T-helper 22 cell (primary cell): ENCODE measurements around the gene CNTNAP1.

ENCODE experiments used
- DNase-seq: peaks from one replicate; pipeline ENCODE4 v3.0.0-alpha.2; 2020; ENCODE audit warnings: low read depth

Gene CNTNAP1

DNA sequence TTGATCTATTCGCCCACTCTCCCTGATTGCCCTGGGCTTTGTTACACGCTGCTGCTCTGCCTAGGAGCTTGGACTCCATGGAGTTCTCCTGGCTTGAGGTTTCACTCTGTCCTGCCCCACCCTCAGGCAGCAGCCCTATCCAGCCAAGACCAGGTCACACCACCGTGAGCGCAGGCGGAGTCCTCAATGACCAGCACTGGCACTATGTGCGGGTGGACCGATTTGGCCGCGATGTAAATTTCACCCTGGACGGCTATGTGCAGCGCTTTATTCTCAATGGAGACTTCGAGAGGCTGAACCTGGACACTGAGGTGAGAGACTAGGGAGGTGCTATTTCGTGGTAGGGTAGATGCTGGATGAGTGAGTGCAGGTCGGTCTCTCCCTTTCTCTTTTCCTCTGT, 3.5 kb downstream of the CNTNAP1 start:
- no peak for DNase-seq

- no peak for DNase-seq
Observed at GRCh38 chr17:42686520-42687128, 4.3 kb downstream of the CNTNAP1 start.

DNA sequence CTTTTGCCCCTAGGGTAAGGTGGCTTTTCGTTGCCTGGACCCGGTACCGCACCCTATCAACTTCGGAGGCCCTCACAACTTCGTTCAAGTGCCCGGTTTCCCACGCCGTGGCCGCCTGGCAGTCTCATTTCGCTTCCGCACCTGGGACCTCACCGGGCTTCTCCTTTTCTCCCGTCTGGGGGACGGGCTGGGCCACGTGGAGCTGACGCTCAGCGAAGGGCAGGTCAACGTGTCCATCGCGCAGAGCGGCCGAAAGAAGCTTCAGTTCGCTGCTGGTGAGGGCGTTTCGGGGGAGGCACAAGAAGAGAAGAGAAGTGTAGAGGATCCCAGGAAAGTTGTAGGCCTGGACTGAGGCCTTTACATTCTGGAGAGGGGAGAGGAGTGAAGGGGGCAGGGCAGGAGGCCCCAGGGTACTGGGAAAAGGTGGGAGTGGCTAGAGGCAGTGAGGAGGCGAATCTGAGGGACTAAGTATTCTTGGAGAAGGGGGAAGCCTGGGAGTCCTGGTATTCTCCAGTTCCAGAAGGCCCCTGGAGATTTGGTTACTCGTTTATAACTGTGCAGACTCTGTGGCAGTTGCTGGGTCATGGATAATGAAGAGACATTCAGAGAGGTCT, 5.5 kb downstream of the CNTNAP1 start:
- DNase-seq = no peak

- DNase-seq = no peak
Observed at GRCh38 chr17:42690596-42690995, 8.3 kb downstream of the CNTNAP1 start.

- no peak for DNase-seq
Observed at GRCh38 chr17:42691021-42691545, 8.8 kb downstream of the CNTNAP1 start.

DNA sequence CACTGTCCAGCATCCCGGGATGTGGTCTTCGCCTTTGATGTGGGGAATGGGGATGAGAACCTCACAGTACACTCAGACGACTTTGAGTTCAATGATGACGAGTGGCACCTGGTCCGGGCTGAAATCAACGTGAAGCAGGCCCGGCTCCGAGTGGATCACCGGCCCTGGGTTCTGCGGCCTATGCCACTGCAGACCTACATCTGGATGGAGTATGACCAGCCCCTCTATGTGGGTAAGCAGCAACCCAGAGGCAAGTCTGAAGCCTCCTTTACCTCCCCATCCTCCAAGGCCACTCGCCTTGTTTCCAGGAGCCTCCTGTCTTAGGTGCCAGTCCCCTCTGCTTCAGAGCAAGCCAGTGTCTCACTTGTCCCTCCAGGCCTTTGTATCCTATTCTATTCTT, 10.2 kb downstream of the CNTNAP1 start:
- no peak for DNase-seq

GRCh38 chr17:42694524-42694923, 12.2 kb downstream of the CNTNAP1 start:
- no peak for DNase-seq

DNA sequence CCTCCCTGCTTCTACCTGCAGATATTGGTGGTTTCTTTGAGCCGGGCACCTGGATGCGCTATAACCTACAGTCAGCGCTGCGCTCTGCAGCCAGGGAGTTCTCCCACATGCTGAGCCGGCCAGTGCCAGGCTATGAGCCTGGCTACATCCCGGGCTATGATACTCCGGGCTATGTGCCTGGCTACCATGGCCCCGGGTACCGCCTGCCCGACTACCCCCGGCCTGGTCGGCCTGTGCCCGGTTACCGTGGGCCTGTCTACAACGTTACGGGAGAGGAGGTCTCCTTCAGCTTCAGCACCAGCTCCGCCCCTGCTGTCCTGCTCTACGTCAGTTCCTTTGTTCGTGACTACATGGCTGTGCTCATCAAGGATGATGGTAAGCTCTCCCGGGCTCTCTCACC, 13.2 kb downstream of the CNTNAP1 start:
- DNase-seq = no peak

DNA sequence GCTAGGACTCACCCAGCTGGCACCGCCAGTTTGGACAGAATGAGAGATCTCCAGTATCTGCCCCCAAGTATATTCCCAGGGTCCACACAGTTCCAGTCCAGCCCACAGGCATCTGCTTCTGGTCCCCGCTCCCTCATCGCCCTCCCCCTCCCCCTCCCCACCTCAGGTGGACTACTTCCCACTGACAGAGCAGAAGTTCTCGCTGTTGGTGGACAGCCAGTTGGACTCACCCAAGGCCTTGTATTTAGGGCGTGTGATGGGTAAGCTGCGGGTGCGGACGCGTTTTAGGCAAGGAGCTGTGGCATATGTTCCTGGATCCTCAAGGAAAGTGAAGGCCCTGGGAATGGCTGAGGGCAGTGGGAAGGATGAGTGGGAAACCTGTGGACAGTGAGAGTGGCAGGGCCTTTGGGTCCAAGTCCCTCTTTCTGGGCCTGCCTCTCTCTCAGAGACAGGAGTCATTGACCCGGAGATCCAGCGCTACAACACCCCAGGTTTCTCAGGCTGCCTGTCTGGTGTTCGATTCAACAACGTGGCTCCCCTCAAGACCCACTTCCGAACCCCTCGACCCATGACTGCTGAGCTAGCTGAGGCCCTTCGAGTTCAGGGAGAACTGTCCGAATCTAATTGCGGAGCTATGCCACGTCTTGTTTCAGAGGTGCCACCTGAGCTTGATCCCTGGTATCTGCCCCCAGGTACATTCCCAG, 14.9 kb downstream of the CNTNAP1 start:
- no peak for DNase-seq

GRCh38 chr17:42698736-42699414, 16.5 kb downstream of the CNTNAP1 start:
- no peak for DNase-seq

DNA sequence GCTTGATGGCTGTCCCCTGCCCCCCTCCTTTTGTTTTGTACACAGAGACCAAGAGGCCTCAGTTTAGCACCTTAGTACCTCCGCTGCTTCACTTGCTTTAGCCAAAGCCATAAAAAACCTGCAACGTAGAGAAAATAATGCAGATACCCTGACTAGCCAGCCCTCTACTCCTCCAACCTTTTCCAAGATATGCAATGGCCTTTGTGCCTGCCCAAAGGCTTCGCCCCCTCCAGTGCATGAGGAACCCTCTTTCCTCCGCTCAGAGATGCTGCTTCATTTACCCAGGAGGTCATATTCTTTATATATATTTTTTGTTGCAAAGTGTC, 17.0 kb downstream of the CNTNAP1 start:
- no peak for DNase-seq

DNA sequence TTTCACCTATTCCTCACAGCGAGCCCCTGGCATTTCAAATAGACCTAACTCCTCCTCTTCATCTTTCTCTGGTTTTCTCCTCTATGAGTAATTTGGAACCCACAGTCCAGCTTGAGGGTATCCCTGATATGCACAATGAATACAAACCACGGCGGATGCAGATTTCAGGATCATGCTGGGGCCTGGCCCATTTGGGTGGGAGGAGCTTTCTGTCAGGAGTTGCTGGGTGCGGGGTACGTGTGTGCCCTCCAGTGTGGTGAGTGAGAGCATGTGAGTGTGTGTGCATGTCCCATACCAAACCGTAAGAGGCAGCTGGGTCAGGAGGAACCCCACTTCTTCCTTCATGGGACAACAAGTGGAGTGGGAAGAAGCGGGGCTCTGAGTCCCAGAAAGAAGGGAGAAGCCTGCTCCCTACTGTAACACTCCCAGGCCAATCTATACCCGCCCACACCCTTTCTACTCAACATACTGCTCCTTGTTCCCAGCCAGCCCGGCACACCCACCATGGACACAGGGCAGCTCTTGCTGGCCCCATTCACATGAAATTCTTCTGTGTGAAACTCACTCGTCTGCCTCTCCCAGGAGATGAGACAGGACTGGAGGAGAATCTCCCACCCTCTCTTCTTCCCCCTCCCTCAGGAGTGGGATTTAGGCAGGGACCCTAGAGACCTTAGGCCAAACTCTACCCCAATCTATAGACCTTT, 18.4 kb downstream of the CNTNAP1 start:
- DNase-seq = no peak

GRCh38 chr17:42702446-42702845, 20.1 kb downstream of the CNTNAP1 start:
- DNase-seq = no peak

- DNase-seq = no peak
Observed at GRCh38 chr17:42704490-42704836, 22.1 kb downstream of the CNTNAP1 start.

DNA sequence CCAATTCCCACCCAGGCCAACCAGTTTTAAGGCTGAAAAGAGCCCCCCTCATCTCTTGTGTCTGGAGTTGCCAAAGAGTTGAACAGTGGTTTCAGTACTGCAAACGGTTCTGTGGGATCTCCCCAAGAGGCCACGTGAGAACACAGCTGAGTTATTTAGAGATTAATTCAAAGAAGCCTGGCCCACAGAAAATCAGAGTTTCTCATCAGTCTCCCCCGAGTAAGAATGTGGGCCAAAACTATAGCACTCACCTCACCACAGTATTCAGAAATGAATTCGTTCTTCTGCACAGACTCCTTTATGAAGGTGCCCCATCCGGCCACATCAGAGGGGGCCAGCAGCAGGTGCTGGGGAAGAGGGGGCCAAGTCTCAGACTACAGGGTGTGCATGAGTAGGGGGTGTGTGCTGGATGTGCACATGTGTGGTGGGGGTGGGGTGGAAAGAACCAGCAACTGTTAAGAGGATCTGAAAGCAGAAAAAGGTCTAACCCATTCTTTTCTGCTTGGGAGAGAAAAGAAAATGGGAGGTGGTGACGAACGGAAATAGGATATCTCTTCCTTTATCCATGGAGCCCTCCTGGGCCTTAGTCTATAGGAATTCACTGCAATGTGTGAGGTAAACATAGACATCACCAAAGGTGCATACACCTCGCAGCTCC, 22.6 kb downstream of the CNTNAP1 start:
- no peak for DNase-seq

DNA sequence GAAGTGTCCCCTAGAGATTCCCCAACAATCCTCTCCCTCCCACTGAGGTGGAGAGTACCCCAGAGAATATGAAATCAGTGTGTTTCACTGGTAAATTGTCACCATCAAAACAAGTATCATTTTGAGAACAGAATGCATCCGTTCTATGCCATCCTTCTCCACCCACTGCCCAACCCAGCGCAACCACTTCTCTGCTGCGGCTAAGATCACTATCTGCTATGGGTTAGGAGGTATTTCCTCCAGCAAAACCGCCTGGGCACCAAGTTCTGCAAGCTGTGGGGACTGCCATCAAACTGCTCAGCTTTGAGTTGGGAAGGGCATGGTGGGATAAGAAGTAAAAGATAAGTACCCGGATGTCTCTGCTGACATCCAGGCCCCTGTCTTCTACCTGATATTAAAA, 24.4 kb downstream of the CNTNAP1 start:
- DNase-seq = peak; percentile 62

- peak; percentile 9 for DNase-seq
Observed at GRCh38 chr17:42708588-42708987, 26.3 kb downstream of the CNTNAP1 start.

DNA sequence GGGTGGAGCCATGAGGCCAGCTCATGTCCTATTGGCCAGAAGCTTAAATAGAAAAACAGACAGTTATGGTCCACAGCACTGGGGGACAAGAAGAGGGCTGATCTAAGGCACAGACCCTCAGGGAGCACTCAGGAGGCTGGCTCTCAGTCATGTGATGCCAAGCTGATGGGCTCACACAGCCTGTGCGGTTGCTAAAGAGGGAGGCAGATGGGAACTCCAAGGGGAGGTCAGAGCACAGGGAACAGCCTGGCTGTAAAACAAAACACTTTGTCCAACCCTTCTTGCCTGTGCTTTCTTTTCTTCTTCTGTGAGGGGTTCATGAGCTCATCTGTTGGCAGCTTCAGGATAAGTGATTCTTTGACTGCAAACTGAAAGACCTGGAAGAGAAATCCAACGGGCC, 27.2 kb downstream of the CNTNAP1 start:
- DNase-seq = no peak

- DNase-seq = no peak
Observed at GRCh38 chr17:42720996-42721583, 38.8 kb downstream of the CNTNAP1 start.

DNA sequence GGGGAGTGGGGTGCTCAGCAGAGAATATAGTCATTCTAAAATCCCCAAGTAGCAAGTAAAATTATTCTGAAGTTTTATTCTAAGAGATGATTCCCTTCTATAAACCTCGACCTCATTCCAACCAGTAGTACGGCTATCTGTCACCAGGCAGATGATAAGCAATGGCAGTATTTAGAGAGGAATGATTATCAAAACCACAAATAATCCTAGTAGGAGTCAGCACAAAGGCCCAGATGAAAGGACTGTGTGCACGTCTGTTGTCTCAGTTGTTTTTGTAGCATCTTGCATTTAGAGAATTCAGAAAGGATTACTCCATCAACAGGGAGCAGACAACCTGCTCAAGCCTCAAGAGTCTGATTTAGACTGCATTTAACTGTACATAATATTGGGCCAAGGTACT, 41.3 kb downstream of the CNTNAP1 start:
- DNase-seq = no peak

- DNase-seq = no peak
Observed at GRCh38 chr17:42725143-42725542, 42.8 kb downstream of the CNTNAP1 start.

DNA sequence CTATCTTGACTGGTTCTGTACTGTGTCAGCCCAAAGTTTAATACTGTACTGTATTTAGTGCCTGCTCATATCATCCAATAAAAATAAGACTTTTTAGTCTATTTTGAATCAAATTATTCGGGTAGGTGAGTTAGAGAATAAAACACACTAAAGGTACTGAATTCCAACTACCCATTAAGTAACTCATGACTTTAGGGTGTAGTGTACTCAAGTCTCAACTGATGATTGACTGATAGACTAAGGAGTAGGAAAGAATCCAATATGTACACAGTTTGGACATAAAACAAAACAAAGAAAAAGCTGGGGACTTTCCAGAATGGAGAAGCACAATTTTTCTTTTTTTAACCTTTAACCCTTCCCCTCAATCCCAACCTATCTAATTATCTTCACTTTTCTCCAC, 58.4 kb downstream of the CNTNAP1 start:
- no peak for DNase-seq
